ENCODE data around the gene GALK2. TPM values are rescaled to one million over a fixed set of nuclear protein-coding genes. Genes with fewer than 3 reads are reported as not detected.
"Not testable (repeated sequence)": the region's sequence is repeated elsewhere in the genome, so short reads cannot be mapped to it uniquely, and the experiment has no call there.

Gene GALK2
- total RNA-seq, 1 donor from 2014 or later, result 54.2 TPM

DNA sequence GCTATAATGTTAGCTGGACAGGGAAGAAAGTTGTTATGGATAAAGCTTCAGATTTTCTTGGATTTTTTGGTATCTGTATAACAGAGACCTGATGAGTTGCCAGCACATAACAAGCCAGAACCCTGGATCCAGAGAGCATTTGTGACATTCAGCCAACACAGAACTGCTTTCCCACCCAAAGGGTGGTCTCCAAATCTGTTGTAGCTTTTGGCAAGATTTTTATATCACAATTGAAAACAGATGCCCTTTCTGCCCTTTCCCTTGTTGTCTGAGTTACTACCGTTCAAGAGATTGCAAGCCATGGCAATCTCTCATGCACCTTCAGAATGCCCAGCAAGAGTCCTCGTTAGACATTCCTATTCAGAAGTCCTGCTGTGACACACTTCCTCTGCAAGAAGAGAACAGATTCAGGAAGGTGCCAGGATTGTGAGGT lies 145.4 kb downstream of the GALK2 start:
- FAIRE-seq, result no peak
- no peak for DNase-seq (ENCODE audit: low spot score in 2 of 2)

DNA sequence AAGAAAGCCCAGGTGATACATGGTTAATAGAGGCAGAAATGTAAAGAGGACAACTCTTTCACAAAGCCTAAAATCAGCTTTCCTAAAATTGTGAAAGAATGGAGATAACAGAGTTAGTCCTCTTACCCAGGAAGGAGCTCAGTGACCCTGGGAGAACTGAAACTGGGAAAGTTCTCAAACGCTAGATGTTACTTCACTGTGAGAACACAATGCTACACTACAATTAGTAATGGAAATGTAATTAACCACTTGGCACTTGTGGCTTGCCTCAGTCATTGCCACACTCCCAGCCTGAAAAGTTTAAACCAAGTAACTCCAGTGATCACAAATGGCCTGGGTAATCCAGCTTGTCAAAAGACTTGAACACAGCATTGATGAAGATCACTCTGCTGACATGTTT lies 150.3 kb downstream of the GALK2 start:
- DNase-seq (ENCODE audit: low spot score in 2 of 2) (no peak), FAIRE-seq (no peak)

DNA sequence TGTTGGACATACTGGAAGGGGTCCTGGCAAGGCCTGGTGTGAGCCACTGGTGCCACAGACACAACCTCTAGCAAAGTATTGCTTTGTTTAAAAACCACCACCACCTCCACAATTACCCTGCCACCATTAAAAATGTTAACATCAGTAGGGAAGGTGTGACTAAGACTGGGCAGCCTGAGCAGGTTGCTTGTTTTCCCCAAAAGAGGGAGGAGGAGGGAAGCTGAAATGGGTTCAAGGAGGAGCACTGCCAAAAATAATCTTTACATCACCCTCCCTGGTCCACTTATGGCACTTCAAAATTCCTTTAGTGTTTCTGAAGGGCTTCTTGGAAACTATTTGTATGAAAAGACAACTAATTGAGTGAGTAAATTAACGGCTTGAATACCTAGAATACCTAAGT lies 153.2 kb downstream of the GALK2 start:
- FAIRE-seq (no peak), DNase-seq (ENCODE audit: low spot score in 2 of 2) (no peak)

DNA sequence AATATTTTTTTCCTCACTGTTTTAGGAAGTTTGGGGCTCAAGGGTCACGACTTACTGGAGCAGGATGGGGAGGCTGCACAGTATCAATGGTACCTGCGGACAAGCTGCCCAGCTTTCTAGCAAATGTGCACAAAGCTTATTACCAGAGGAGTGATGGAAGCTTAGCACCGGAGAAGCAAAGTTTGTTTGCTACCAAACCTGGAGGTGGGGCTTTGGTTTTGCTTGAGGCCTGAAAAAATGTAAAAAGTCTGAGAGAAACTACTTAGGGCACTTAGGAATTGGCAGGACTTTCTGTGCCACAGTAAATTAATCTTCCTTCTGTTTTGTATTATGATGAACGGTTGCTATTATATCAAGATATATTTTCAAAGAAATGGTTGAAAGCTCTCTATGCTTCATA lies 157.9 kb downstream of the GALK2 start:
- DNase-seq (ENCODE audit: low spot score in 2 of 2) (no peak), FAIRE-seq (no peak)

DNA sequence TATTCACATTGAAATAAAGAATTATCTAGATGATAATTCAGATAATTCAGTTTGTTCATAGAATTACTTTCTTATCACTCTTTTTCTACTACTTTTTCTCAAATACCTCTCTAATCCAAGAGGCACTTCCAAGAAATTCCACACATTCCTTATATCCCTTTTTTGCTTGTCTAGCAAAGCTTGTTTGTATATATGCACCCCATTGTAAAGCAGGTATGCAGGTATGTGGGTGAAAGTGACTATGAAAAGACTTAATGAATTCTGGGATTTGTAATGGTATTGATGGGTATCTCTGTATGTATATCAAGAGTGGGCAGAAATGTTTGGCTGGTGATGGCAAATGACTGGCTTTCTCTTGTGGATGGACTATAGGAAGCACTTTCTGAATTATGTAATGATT lies 158.9 kb downstream of the GALK2 start:
- FAIRE-seq (no peak), DNase-seq (ENCODE audit: low spot score in 2 of 2) (no peak)

DNA sequence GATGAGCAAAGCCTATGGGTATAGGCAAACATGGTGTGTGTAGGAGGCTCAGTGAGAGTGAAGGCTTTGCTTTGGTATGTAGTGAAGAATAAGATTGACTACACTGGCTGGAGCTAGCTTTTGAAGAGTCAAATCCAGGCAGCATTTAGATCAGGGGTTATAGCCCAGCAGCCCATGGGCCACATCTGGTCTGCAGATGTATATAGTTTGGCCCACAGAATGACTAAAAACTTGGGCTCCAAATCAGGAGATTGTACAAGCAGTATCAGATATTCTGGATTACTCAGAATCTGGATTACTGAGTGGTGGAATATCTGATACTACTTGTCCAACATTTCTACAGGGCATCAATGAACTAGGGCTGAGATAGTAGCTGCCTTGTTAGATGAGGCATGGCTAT lies 160.1 kb downstream of the GALK2 start:
- FAIRE-seq (no peak), DNase-seq (ENCODE audit: low spot score in 2 of 2) (no peak)

DNA sequence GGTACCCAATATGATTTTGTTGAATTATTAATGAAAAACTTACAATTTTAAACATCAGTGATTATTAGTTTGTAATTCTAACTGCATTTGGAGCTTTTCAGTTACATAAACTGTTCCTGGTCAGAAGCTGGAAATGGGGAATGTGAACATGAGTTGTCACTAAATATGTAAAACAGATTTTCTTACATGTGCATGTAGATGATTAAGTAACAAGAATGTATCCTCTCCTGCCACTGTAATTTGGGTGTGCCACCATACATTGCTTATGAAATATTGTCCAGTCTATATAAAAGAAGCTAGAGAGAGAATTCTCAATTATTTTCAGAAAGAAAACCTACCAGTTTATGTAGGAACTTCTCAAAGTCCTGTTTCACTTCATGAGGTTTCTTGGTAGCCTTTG lies 161.4 kb downstream of the GALK2 start:
- FAIRE-seq (no peak), DNase-seq (ENCODE audit: low spot score in 2 of 2) (no peak)

DNA sequence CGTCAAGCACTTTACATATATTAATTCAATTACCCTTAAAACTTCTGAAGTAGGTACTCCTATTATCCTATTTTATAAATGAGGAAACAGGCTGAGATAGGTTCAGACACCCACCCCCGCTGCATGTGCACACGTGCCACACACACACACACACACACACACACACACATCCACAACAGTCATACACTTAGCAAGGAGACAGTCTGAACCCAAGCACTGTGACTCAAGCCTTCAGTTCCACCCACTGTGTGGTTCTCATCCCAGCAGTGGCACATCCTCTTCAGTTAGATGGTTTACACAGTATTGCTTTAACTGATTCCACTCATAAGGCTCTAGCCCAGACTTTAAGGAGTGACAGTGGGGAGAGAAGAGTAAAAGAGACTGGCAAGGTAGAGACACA lies 161.9 kb downstream of the GALK2 start:
- FAIRE-seq (no peak), DNase-seq (ENCODE audit: low spot score in 2 of 2) (no peak)

DNA sequence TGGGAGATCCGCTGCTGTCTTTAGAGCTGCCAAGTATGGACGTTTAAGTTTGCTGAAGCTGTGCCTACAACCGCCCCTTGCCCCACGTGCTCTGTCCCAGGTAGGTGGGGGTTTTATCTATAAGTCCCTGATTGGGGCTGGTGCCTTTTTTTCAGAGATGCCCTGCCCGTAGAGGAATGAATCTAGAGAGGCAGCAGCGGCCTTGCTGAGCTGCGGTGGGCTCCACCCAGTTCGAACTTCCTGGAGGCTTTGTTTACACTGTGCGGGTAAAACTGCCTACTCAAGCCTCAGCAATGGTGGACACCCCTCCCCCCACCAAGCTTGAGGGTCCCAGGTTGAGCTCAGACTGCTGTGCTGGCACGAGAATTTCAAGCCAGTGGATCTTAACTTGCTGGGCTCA lies 169.6 kb downstream of the GALK2 start:
- no peak for DNase-seq (ENCODE audit: low spot score in 2 of 2)
- FAIRE-seq, result no peak

DNA sequence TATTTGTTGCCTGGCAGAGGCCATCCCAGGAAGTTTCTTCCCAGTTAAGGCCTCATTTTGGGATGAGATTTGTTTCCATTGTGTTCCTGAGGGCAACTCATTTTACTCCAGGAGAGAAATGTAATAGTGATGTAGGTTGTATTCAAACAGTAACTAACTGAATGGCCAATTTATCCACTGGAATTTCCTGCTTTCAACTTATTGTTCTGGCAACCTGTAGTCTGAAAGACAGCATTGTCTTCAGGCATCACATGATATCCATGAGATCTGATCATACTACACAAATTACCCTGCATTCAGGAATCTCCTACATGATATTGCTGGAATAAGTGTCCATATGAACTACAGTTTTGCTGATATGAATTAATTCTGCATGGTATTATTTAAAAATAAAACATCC lies 173.5 kb downstream of the GALK2 start:
- FAIRE-seq (no peak), DNase-seq (ENCODE audit: low spot score in 2 of 2) (no peak)

DNA sequence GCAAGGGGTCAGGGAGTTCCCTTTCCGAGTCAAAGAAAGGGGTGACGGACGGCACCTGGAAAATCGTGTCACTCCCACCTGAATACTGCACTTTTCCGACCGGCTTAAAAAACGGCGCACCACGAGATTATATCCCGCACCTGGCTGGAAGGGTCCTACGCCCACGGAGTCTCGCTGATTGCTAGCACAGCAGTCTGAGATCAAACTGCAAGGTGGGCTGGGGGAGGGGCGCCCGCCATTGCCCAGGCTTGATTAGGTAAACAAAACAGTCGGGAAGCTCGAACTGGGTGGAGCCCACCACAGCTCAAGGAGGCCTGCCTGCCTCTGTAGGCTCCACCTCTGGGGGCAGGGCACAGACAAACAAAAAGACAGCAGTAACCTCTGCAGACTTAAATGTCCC lies 184.4 kb downstream of the GALK2 start:
- not testable (repeated sequence) for FAIRE-seq; DNase-seq (ENCODE audit: low spot score in 2 of 2)

DNA sequence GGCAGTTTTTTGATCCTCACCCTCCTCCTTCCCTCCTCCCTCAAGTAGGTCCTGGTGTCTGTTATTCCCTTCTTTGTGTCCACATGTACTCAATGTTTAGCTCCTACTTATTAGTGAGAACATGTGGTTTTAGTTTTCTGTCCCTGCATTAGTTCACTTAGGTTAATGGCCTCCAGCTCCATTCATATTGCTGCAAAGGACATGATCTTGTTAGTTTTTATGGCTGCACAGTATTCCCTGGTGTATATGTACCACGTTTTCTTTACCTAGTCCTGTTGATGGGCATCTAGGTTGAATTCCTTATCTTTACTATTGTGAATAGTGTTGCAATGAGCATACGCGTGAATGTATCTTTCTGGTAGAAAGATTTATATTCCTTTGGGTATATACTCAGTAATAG lies 191.3 kb downstream of the GALK2 start:
- FAIRE-seq, result no peak
- DNase-seq (ENCODE audit: low spot score in 2 of 2), result no peak

DNA sequence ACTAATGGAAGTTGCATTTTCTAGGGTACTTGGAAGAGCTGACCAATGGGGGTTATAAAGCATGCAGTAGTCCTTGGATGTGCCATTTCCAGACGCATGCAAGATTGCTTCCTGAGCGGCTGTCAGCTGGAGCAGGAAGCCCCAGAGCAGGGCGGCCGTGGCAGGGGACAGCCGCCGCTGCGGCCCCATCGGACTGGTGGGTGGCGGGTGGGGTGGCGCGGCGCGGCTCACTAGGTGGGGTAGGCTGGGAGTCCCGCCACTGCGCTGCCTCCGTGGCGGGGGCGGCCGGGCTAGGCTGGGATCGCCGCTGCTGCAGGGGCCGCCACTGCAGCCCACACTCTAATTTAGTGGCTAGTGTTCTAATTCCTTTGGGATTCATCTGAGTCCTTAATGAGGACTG lies 196.4 kb downstream of the GALK2 start:
- DNase-seq (ENCODE audit: low spot score in 2 of 2) (no peak), FAIRE-seq (no peak)

DNA sequence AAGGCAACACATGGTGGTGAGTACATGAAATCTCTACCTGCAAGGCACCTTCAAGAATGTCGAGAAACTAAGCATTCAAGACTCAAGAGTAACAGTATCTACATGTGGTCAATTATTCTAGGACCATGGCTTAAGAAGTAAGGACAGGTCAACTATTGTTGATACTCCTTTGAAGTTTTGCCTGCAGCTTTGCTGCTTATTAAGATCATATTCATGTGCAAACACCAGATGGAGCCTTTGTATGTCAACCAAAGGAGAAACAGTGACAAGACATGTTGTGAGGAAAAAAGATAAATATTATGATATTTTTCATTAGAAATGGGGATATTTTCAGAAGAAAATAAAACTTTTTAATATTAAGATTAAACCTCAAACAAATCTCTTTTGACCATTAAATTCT lies 200.7 kb downstream of the GALK2 start:
- DNase-seq (ENCODE audit: low spot score in 2 of 2), result no peak

DNA sequence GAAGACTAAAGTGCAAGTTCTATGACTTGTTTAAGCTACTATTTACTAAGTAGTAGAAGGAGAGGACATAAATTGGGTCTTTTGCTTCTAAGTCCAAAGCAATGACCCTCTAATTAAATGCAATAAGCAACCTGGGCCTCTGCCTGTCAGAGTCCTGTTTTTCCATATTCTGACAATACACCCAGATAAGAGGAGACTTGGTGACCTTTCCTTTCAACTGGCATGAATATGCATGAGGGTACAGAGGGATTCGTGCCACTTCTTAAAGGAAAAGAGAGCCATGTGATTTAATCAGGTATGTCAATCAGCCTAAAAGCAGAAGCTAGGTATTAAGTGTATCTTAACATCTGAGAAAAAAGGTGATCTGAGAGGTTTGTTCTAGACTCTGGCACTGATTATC lies 202.3 kb downstream of the GALK2 start:
- no peak for DNase-seq (ENCODE audit: low spot score in 2 of 2)
- no peak for FAIRE-seq

More for the DNA sequence above, 200.7 kb downstream of the GALK2 start:
- FAIRE-seq, result no peak

DNA sequence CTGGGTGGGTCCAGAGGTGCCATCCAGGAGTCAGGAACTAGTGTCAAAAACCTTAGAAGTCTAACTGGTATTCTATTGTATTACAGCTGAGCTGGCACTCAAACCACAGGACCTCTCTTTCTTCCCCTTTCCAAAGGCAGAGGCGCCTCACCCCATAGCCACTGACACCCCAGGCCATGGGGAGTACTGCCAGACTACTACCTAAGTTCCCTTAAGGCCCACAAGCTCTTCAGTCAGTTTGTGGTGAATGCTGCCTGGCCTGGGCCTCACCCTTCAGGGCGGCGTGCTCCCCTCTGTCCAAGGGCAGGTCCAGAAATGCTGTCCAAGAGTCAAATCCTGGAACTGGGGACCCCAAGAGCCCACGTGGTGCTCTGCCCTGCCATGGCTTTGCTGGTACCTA lies 209.9 kb downstream of the GALK2 start:
- no peak for FAIRE-seq
- no peak for DNase-seq (ENCODE audit: low spot score in 2 of 2)

DNA sequence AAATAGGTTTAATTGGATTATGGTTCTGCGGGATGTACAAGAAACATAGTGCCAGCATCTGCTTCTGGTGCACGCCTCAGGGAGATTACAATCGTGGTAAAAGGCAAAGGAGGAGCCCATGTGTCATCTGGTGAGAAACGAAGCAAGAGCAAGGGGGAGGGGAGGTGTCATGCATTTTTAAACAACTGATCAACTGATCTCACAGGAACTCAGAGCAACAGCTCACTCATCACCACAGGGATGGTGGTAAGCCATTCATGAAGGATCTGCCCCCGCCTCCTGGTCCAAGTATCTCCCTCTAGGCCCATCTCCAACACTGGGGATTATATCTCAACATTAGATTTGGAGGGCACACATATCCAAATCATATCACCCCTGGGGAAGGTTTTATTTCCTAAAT lies 210.9 kb downstream of the GALK2 start:
- FAIRE-seq (no peak), DNase-seq (ENCODE audit: low spot score in 2 of 2) (no peak)

Small RNAs within 50 kb of the gene (small RNA-seq; reads per million reads assigned to genes)
- not detected for gene MIR4716
- not detected for gene RF00019
- not detected for gene RN7SL307P

Other genes starting within 250 kb of the GALK2 start
- gene SHC4, start 206.3 kb upstream of the GALK2 start, total RNA-seq, result 5.7 TPM
- gene SECISBP2L, start 123.8 kb upstream of the GALK2 start, total RNA-seq, result 95.8 TPM
- gene COPS2, start 14.6 kb upstream of the GALK2 start, total RNA-seq, result 66.9 TPM